HG02870 (cell line): ENCODE measurements around the gene ZYX.
"Not testable (repeated sequence)": the region's sequence is repeated elsewhere in the genome, so short reads cannot be mapped to it uniquely, and the experiment has no call there.

Experiments used
- ATAC-seq: cut with Tn5 transposase; IDR thresholded peaks from one replicate; pipeline ENCODE4 v1.9.1; 2021; ENCODE audit warnings: mild to moderate bottlenecking, moderate library complexity; ENCODE audit not compliant: unreplicated experiment

The ZYX gene

DNA sequence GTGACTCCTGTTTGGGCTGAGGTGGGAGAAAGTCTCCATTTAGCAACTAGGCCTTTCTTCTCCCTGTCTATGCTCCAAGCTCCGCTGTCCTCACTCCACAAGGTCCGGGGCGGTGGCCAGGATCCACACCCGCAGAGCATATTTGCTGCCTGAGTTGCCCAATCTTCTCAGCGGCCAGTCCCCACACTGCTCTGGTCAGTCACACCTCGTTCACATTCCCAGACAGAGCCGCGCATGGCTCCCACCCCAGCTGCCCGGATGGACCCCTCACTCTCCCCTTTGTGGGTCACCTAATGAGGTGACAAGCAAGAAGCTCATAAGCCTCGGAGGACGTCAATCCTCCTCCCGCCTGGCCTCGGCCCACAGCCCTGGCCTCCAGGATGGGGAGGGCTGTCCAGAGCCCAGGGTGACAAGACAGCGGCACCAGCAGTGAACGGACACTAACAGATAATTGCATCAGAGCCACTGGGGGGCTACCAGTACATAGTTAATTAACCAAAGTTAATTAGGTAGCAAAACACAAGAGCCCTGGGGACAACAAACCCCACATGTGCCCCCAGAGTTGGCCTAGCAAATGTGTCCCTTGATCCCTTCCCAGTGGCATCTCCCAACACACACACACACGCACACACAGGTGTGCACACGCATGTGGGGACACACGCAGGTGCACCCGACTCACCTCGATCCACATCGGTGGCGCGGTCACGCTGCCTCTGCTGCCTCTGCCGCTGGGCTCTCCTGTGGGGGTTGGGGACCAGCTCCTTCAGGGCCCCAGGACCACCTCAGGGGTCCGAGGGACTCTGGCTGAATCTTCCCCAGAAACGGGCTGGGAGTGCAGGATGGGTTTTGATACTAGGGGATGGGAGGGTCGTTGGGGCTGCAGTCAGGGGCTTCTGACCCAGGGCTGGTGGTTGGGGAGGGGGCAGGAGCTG, 15.7 kb downstream of the ZYX start:
- ATAC-seq: no peak

DNA sequence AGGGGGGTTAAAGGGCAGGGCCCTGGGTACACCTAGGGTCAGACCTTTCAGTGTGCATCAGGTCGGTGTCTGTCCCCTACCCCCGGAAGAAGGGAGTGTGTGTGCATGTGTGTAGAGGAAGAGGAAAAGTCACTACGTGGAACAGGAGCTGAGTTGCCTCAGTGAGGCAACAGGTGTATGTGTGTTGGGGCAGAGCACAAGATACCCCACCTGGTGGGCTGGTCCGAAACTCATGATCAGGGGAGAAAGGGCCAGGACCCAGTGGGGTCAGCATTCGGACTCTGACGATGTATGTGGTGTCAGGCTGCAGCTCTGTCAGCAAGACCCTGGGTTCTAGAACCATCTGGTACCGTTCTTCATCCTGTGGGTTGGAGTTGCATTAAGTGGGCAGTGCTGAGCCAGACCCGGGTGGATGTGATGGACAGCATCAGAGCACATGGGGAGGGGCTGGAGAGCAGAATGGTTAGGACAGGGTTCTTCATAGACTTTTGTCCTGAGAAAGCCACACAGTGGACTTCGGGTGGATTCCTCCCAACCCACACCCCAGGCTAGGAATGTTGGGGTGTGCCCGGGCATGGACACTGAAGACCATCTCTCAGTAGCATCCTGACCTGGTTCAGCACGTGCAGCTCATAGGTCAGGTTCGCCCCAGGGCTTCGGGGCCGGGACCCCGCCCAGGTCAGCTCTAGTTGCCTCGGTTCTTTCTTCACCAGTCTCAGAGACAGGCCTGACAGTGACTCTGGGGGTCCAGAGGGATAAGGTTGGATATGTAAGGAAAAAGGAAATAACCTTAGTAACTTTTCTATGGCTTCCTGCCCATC, 16.8 kb downstream of the ZYX start:
- no peak for ATAC-seq

DNA sequence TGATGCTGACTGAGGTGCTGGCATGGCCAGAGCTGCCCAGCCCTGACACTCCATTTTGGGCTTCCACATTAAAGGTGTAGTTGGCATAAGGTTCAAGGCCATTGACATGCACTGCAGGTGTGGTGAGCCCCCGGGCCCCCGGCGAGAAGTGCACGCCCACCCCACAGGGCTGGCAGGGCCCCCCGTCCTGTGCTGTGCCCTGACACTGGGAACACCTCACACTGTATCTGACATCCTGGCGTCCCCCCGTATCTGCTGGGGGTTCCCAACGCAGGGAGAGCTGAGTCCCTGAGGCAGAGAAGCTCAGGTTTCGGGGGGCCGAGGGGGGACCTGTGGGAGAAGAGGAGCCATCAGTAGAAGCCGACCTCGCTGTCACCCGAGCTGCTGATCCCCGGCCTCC, 17.5 kb downstream of the ZYX start:
- no peak for ATAC-seq

DNA sequence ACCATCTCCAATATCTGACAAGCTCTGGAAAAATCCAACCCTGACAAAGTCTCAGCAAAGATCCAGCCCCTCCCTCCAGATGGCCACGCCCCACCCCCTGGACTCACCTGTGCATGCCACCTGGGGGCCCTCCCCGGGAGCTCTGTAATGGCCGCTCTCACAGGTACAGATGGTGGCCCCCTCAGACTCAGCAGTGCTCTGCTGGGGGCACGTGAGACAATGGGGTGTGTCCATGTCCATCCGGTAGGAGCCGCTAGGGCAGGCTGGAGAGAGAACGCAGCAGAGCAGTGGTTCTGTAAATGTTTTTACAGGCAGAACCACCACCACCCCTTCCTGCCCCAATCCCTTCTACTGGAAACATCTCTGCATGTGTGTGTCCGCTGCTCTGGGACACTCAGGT, 18.0 kb downstream of the ZYX start:
- no peak for ATAC-seq

DNA sequence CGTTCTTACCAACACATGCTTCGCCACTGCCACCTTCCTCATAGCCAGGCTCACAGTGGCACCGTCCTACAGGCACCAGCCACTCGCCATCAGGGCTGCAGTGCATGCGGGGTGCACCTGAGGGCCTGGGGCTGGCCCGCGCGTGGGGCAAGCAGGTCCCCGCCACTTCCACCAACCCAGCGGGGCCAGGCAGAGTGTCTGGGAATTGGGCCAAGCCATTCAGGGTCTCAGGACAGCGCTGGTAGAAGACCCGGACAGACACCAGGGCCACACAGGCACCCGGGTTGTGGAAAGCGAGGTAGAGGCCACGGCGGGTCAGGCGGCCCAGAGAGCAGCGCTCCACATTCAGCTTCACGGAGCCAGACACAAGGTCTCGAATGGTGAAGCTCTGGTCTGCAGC, 18.5 kb downstream of the ZYX start:
- no peak for ATAC-seq

DNA sequence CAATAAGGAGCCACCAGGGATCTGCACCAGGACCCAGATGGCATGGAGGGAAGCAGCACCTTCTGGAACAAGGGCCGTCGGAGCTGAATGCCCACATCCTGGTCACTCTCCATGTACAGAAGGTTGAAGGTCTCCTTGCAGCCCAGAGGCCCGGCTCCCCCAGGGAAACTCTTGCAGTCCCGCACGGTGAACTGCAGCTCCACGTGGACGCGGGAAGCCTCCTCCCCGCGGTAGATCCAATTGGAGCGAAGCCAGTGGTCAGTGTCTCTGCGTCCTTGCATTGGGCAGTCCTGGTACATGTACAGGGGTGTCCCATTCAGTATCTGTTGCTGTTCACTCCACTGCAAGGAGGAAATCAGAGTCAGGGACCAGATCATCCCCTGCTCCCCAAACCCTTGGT, 20.1 kb downstream of the ZYX start:
- ATAC-seq: no peak

DNA sequence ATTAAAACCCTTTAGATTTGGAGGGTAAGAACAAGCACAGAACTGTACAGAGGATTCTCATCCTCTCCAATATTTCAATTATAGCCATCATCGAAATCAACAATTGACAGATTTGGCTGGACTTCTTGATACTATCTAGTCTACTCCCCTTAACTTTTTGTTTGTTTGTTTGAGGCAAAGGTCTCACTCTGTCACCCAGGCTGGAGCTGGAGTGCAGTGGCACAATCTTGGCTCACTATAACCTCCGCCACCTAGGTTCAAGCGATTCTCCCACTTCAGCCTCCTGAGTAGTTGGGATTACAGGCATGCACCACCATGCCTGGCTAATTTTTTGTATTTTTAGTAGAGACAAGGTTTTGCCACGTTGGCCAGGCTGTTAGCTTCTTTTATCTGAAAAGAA, 21.1 kb downstream of the ZYX start:
- not testable (repeated sequence) for ATAC-seq

DNA sequence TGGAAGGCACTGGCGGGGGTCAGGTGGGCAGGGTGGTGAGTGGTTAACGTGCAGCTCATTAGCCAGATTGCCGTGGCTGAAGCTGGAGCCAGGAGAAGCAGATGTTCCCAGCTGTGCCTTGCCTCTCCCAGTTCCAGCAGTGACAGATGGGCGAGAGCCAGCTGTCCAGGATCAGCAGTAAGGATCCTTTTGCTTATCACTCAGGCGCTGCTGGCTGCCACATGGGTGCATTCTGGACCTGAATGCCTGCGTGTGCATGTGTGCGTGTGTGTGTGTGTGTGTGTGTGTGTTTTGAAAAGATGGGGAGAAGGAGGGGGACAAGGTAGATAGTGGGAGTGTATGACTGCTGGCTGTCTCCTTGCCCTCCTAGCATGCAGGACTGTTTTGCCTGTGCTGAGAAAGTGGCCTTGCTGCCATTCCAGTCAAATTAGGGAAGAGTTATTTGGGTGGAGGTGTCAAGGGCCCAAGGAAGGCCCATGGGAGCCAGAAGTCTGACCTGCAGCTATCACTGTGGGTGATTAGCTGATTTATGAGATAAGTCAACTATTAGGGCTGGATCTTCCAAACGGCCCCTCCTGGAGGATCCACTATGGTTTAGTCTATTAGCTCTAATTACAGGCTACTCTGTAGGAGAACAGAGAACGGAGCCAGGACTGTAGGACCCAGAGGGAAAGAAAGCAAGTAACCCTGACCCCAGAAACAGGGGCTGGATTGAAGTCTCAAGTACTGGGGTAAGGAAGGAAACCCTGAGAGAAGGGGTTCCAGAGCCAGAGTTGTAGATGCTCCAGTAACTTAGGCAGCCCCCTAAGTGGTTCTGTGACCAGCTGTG, 24.2 kb downstream of the ZYX start:
- ATAC-seq: no peak

DNA sequence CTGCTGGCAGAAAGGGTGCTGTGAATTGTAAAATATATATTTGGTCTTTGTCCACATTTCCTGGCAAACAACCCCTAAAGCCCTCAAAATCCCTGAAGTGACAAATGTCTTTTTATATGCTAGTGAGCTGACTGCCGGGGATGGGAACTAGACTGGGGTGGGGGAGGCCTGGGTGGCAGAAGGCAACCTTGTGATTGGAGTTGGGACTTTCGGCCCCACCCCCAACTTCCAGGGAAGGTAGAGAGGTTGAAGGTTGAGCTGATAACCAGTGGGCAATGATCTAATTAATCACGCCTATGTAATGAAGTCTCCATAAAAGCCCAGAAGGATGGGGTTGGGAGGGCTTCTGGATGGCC, 24.8 kb downstream of the ZYX start:
- ATAC-seq: no peak

DNA sequence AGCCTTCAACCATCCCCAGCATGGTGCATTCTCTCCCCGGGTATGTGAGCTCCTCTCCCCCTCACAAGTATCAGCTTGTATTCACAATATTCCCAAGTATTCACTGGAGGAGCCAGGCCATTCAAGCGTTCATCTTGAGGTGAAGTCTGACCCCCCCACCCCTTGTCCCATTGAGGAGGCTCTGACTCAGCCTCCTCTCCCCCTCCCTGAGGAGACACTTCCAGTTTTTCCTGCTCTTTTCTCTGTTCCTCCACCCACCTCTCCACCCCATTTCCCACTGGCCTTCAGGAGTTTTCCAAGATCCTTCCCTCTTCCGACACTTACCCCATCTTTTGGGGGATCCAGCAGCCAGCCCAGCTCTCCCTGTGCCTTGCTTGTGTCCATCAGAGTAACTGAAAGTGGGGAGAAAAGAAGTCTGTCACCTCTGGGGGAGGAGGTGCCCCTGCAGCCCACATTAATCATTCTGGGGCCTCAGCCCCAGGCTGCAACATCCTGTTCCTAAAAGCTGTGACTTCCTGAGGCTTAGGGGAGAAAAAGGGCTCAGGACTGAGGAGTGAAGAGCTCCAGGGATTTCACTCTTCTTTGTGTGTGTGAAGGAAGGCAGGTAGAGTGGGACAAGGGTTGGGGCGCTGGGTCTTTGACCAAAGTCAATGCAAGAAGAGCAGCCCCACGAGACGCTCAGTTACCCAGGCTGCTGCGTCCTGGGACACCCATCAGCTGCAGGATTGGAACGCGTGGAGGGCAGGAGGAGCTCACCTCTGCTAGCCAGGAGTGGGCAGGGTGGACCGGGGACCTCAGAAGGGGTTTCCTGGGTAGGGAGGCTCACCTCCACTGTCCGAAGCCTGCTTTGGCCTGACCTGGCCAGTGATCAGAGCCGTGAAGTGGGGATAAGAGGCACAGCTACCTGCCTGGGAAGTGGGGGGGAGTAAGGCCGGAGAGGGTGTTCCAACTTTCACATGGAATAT, 26.4 kb downstream of the ZYX start:
- no peak for ATAC-seq

DNA sequence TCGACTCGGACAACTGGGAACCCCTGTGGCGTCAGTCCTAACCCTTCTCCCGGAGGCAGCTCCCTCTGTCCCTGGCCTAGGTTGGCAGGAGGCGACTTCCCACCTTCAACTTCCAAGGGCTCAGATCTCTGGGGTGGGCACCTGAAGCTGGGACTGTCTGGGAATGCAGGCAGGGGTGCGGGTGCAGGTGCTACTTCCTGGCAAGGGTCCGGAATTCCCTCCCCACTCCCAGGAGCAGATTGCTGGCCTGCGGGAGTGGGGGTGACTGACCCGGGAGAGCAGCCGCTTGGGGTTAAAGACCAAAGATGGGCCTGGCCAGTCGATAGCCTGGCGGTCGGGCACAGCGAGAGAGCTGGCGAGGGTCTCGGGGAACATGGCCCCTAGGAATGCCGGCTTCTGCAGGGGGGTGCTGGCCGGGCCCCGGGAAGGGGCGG, 27.1 kb downstream of the ZYX start:
- no peak for ATAC-seq

DNA sequence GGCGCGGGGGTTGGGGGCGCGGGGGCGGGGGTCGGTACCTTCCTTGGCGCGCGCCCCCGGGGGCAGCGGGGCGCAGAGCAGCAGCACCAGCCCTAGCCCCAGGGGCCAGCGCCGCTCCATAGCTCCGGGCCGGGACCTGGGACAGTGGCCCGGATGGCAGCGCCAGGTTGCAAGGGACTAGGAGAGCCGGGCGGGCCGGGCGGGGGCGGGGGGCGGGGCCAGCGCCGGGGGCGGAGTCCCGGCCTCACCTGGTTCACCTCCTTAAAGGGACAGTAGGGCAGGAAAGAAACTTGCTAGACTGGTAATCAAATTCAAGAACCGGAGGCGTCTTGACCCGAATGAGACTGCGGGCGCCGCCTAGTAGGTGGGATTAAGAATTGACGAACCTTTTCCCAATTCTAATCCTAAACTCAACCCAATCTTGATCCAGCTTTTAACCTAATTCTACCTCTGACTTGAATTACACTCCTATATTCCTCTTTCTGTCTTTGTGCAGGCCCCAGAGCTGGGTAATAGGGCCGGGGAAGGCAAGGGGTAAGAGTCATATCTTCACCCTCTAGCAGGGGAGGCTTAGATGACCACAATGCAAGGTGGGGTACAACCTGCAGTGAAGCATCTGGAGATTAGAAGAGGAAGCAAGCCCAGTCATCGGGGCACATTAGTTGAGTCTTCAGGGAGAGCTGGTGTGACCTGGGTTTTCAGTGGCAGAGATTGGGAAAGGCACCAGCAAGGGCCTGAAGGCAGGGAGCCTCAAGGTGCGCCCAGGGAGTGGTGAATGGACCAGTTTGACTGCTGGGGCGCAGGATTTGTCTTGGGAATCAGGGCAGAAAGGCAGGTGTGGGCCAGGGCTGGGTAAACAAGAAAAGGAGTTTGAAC, 27.8 kb downstream of the ZYX start, which contains the start of gene EPHA1:
TSS of gene EPHA1 (minus strand) at position 171 of the 876 bp plus-strand sequence. CDS start at position 120, 51 bp downstream.
- ATAC-seq: no peak

DNA sequence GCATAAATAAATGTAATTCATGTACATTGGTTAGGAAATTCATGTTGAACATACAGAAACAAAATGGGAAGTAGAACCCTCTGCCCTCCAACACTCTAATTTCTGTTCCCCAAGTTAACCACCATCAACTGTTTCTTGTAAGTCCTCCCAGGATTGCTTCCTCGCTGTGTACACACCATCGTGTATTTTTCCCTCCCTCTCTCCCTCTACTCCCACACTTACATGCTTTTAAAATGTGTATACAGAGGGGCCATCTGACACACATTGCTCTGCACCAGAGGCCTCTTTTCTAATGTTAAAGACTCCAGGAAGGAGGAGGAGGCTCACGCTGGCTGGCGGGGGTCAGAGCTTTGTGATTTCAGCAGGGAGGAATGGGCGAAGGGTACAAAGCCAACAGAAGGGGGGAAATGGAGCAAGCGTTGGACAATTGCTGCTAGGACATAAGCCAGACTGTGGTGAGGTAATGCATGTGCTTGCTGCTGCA, 29.4 kb downstream of the ZYX start:
- ATAC-seq: no peak

DNA sequence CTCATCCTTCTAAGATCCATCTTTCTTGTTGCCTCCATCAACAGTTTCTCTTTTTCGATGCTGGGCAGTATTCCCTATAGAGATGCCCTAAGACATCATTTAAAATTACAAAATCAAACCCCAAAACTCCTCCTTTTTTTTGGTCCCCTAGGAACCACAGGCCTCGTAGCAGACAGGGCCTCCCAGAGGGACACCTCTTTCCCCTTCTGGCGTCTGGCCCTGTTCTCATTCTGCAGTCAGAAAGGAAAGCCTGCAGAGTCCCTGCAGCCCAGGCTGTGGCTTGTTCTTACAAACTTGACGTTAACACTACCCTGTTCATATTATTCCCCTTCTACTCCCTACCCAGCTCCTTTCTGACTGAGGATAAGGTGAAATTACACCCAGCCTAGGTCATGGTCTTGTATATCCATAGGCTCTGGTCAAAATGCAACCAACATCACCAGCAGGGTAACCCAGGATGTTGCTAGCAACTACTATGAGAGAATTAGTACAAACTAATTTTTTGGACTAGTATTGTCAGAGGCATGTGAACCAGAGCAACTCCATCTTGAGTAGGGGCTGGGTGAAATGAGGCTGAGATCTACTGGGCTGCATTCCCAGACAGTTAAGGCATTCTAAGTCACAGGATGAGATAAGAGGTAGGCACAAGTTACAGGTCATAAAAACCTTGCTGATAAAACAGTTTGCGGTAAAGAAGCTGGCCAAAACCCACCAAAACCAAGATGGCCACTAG, 31.0 kb downstream of the ZYX start:
- no peak for ATAC-seq

DNA sequence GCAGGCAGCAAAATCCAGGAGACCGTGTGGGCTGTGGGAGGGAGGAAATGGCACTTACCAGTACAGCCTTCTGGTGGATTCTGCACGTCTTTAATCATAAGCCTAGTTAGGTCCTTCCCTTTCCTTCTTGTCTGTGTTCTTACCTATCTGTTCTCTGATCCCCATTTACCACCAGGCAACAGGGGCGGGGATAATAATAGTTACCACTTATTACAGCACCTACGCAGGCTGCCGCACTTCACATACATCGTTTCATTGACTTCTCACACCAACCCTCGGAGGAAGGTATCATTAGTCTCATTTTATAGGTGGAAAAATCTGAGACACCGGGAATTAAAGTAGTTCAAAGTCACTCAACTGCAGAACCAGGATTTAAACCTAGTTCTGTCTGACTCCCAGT, 32.0 kb downstream of the ZYX start:
- ATAC-seq: no peak

DNA sequence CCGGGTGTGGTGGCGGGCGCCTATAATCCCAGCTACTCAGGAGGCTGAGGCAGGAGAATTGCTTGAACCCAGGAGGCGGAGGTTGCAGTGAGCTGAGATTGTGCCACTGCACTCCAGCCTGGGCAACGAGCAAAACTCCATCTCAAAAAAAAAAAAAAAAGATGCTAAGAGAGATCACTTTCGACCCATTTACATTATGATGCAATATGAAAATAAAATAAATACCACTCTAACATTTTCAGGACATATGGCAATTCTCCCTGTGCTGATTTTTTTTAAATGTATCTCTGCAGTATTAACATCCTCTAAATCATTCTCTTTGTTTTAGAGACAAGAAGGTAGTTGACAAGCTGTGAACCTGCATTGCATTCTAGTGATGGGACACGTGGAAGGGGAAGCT, 34.1 kb downstream of the ZYX start:
- ATAC-seq: not testable (repeated sequence)

DNA sequence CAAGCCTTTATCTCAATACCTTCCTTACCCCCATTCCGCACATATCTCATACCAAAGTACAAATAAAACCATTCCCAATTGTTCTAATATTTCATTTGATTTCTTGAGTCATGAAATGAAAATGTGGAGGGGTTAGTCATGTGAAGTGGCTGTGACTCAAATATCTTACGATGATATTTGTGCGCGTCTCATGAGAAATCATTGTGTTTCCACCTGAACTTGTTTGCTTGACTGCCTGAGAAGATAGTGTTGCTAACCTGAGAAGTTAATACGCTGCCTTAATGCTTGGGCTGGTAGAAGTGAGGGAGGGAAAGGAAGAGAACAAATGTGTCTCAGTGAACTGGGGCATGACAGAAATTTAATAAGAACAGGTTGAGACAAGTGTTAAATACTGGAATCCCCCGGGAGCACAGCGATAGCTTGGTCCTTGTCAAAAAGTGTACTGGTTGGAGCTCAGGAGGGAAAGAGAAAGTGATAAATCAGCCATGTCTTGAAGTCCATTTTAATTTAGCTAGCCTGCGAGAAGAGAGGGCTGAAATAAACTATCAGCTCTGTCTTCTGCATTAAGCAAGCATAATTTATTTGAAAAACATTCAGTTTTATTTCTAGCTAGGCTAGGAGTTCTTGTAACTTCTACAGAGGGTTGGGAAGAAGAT, 34.7 kb downstream of the ZYX start:
- no peak for ATAC-seq
